GM12878 (cell line): ENCODE measurements around the gene KAZN. TPM values are rescaled to one million over a fixed set of nuclear protein-coding genes. Genes with fewer than 3 reads are reported as not detected.

Source experiments
- ATAC-seq: fragments of 200-7000 bp; cut with Tn5 transposase; 3 replicates; pipeline ENCODE4 v1.9.1; 2020; ENCODE audit warnings: mild to moderate bottlenecking, moderate library complexity
- BruUV-seq: library from RNA; stranded (reverse); fragments of 400-500 nt; replicated peaks from 2 replicates; lab custom pipeline; 2021; lab: Mats Ljungman, UMichigan
- CTCF ChIA-PET: fragments of 300-600 bp; sonication (Branson Sonifier 250); formaldehyde crosslinking; extraction: SDS; loops from one replicate; lab custom pipeline; 2021; ENCODE audit warnings: inconsistent platforms; lab: Yijun Ruan, JAX
- POLR2A ChIA-PET: fragments of 350-600 bp; formaldehyde crosslinking; extraction: SDS; loops from one replicate; lab custom pipeline; 2021; ENCODE audit warnings: inconsistent platforms; lab: Charles Lee
- RAD21 ChIA-PET: fragments of 300-600 bp; sonication (Branson Sonifier 250); formaldehyde crosslinking; loops from one replicate; lab custom pipeline; 2023; ENCODE audit warnings: antibody characterized with exemption; ENCODE audit not compliant: unreplicated experiment; lab: Charles Lee
- SMC1A ChIA-PET: fragments of 300-600 bp; sonication (Branson Sonifier 250); formaldehyde crosslinking; loops from one replicate; lab custom pipeline; 2023; ENCODE audit not compliant: unreplicated experiment, uncharacterized antibody; lab: Charles Lee
- DNase-seq: peaks from one replicate; pipeline ENCODE4 v3.0.0-alpha.2; 2011; ENCODE audit warnings: low read depth, low spot score
- FAIRE-seq: peaks from 3 replicates; lab custom pipeline; 2011; peaks lifted over from hg19 to GRCh38; lab: Jason Lieb, UNC
- H2AFZ ChIP-seq: 2 replicates; pipeline ENCODE4 v1.6.0; 2011; ENCODE audit warnings: low read depth, low read length, control low read depth; ENCODE audit not compliant: control insufficient read depth
- H3K27ac ChIP-seq: 2 replicates; pipeline ENCODE4 v1.5.1; 2011; ENCODE audit warnings: control low read depth; ENCODE audit not compliant: control insufficient read depth, insufficient read depth
- H3K27me3 ChIP-seq, 2 experiments: replicated peaks in 1 of 2; 2 replicates each; pipeline versions ENCODE4 v1.6.0 to v1.6.1; 2011; ENCODE audit warnings: low read length in 1 of 2; ENCODE audit not compliant: control insufficient read depth in 2 of 2, insufficient read depth in 2 of 2
- H3K36me3 ChIP-seq, 2 experiments: 2 replicates each; pipeline ENCODE4 v1.5.1; 2011; ENCODE audit warnings: low read length in 1 of 2; ENCODE audit not compliant: control insufficient read depth in 2 of 2, insufficient read depth in 2 of 2
- H3K4me1 ChIP-seq: 2 replicates; pipeline ENCODE4 v1.6.1; 2011; ENCODE audit warnings: mild to moderate bottlenecking, low read length, moderate library complexity, mixed read lengths; ENCODE audit not compliant: control insufficient read depth, insufficient read depth
- H3K4me2 ChIP-seq: 2 replicates; pipeline ENCODE4 v1.6.0; 2011; ENCODE audit warnings: control low read depth; ENCODE audit not compliant: control insufficient read depth, insufficient read depth
- H3K4me3 ChIP-seq: fragments of 200-600 bp; sonication (generic); 2 replicates; pipeline ENCODE4 v1.5.1; 2016
- H3K79me2 ChIP-seq: 2 replicates; pipeline ENCODE4 v1.6.0; 2011; ENCODE audit warnings: low read length; ENCODE audit not compliant: control insufficient read depth, insufficient read depth
- H3K9ac ChIP-seq: 2 replicates; pipeline ENCODE4 v1.8.0; 2011; ENCODE audit warnings: low read length, control low read depth, mixed read lengths; ENCODE audit not compliant: control insufficient read depth, insufficient read depth
- H3K9me3 ChIP-seq: replicated peaks from 3 replicates; pipeline ENCODE4 v1.5.1; 2011; ENCODE audit warnings: mild to moderate bottlenecking, low read length; ENCODE audit not compliant: control insufficient read depth, insufficient read depth
- H4K20me1 ChIP-seq: 2 replicates; pipeline ENCODE4 v1.6.0; 2011; ENCODE audit not compliant: control insufficient read depth, insufficient read depth
- CBX3 ChIP-seq: fragments of 200-600 bp; sonication (generic); IDR thresholded peaks from 2 replicates; pipeline ENCODE4 v1.6.1; 2016; ENCODE audit warnings: low read depth, borderline replicate concordance
- FOS ChIP-seq: IDR thresholded peaks from 3 replicates; pipeline ENCODE4 v1.6.1; 2011; ENCODE audit warnings: borderline replicate concordance; ENCODE audit not compliant: insufficient read length; ENCODE audit errors: extremely low read depth
- FOXK2 ChIP-seq: fragments of 450-650 bp; IDR thresholded peaks from 2 replicates; pipeline ENCODE4 v1.6.1; 2017; ENCODE audit warnings: mild to moderate bottlenecking, moderate library complexity
- MYB ChIP-seq: fragments of 150-350 bp; IDR thresholded peaks from 2 replicates; pipeline ENCODE4 v1.6.1; 2014; ENCODE audit warnings: mild to moderate bottlenecking, low read depth, low read length, borderline replicate concordance
- POLR2AphosphoS5 ChIP-seq: IDR thresholded peaks from 2 replicates; pipeline ENCODE4 v1.6.1; 2011; ENCODE audit warnings: mild to moderate bottlenecking, low read length, inconsistent platforms
- RBBP5 ChIP-seq: fragments of 200-600 bp; sonication (generic); conservative IDR thresholded peaks from 2 replicates; pipeline ENCODE4 v1.6.1; 2016
- SIN3A ChIP-seq: IDR thresholded peaks from 2 replicates; pipeline ENCODE4 v1.6.1; 2012; ENCODE audit warnings: low read depth, low read length, improper control_type of control experiment
- SUZ12 ChIP-seq: fragments of 200-600 bp; sonication (generic); IDR thresholded peaks from one replicate; pipeline ENCODE4 v1.6.1; 2018; ENCODE audit warnings: antibody characterized with exemption, mild to moderate bottlenecking; ENCODE audit not compliant: unreplicated experiment
- TARDBP ChIP-seq: IDR thresholded peaks from 2 replicates; pipeline ENCODE4 v1.6.1; 2016; ENCODE audit warnings: borderline replicate concordance
- WGBS: methylation state at CpG from one replicate; pipeline ENCODE4 v1.1.6; 2016; ENCODE audit warnings: low lambda C conversion rate; ENCODE audit not compliant: insufficient replicate concordance, insufficient coverage; ENCODE audit errors: missing lambda C conversion rate; 5-methylcytosine and 5-hydroxymethylcytosine counted together
- in situ Hi-C: fragments of 300-500 bp; cut with MboI; formaldehyde crosslinking; loops from 9 replicates; pipeline ENCODE4 v1.14.3; 2018; ENCODE audit warnings: mixed read lengths
- intact Hi-C: fragments of 100-400 bp; cut with micrococcal nuclease; formaldehyde crosslinking; loops from one replicate; pipeline ENCODE4 v1.14.2; 2022; ENCODE audit not compliant: unreplicated experiment
- polyA plus RNA-seq, 11 experiments: library from polyadenylated mRNA; depleted of rRNA in 4 of 11; unstranded in 6 of 11; stranded (reverse) in 5 of 11; fragments of >200 nt; fragmentation: Nextera tagmentation in 4 of 11; fragmentation: Illumina TruSeq in 1 of 11; extraction: Ambion mirVana in 4 of 11; extraction: Trizol in 1 of 11; gene quantifications; 1 replicate in 1 of 11; 2 replicates in 10 of 11; pipeline versions ENCODE4 v1.2.1 to v1.2.3, GENCODE V29; 2011 to 2016; ENCODE audit warnings: inconsistent platforms in 2 of 11, missing spikeins in 2 of 11, low read depth in 1 of 11
- total RNA-seq, 4 experiments: library from RNA; depleted of rRNA in 3 of 4; stranded (reverse); fragments of >200 nt in 3 of 4; fragmentation: Illumina TruSeq in 1 of 4; extraction: Trizol in 1 of 4; gene quantifications; 2 replicates each; pipeline versions ENCODE4 v1.2.1 to v1.2.3, GENCODE V29; 2013 to 2021
- TF ChIP-seq, protein P1 (sequence below): fragments of 150-350 bp; IDR thresholded peaks from 2 replicates; pipeline ENCODE4 v1.6.1; 2016; ENCODE audit warnings: low read depth, low read length
- TF ChIP-seq, protein P2 (sequence below): fragments of 450-650 bp; IDR thresholded peaks from 2 replicates; pipeline ENCODE4 v1.6.1; 2017; ENCODE audit warnings: borderline replicate concordance
- TF ChIP-seq, protein P3 (sequence below): fragments of 450-650 bp; IDR thresholded peaks from 2 replicates; pipeline ENCODE4 v1.6.1; 2016; ENCODE audit warnings: mild to moderate bottlenecking
- TF ChIP-seq, protein P4 (sequence below), 3 experiments: IDR thresholded peaks in 2 of 3; conservative IDR thresholded peaks in 1 of 3; 2 replicates each; pipeline ENCODE4 v1.5.1; 2011; ENCODE audit warnings: low read depth in 3 of 3, low read length in 3 of 3, mild to moderate bottlenecking in 3 of 3, control low read depth in 2 of 3, moderate library complexity in 2 of 3, inconsistent platforms in 1 of 3, mixed read lengths in 1 of 3; ENCODE audit not compliant: control insufficient read depth in 2 of 3, insufficient read depth in 1 of 3; ENCODE audit errors: extremely low read depth in 1 of 3

KAZN gene
- total and polyA plus RNA-seq, 10 of the 15 experiments (the other 5 are each of a cell fraction or from before 2014, with no cell fraction given): 0.72 to 4.0 (median 1.2) TPM

DNA sequence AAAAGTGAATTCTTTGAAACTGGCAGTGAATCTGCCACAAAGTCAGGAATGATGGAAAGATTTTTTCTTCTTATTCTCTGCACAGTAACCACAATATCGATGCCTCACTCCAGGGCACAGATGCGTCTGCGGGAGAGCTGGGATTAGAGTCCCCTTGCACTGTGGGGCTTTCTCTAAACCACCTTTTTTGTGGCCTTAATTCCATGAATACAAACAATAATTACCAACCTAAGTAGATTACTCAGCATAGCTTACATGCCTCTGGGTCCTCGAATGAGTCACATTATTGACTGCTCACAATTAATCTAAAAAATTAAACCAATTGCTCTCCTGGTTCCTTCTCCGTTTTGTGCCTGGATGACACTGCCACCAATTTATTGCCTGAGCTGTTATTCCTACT, 125.8 kb downstream of the KAZN start:
- no peak for FAIRE-seq
- Histone ChIP-seq H3K27ac (no peak overlapping the region), H2AFZ (no peak overlapping the region), H4K20me1 (no peaks in the 10 kb centered on the region), H3K79me2 (no peaks in the 10 kb centered on the region), H3K36me3 (no peaks in the 10 kb centered on the region), H3K9me3 (no peaks in the 10 kb centered on the region; the same call in 2 of the 3 replicates), H3K27me3 (no peaks in the 10 kb centered on the region; a peak in 2 of 4 replicates), H3K9ac (no peak overlapping the region), H3K4me3 (no peak overlapping the region), H3K4me2 (no peak overlapping the region), H3K4me1 (no peaks in the 10 kb centered on the region)
- DNase-seq: no peak
- ChIA-PET RAD21 (no interaction called here), CTCF (interaction anchor here (1.2 kb wide), 1 partner anchor 8 kb away, joined by 3 read pairs; no protein-coding TSS in a partner anchor), SMC1A (no interaction called here), POLR2A (no interaction called here)
- in situ Hi-C loops: no loop called here
- WGBS: 44% methylated on average over 5 of the region's 5 CpGs
- ATAC-seq: no peak
- intact Hi-C loops: no loop called here
- no TSS peak for BruUV-seq
- no peak for TF ChIP-seq FOXK2
- TF ChIP-seq POLR2AphosphoS5: no peak
- TF ChIP-seq, protein P1, sequence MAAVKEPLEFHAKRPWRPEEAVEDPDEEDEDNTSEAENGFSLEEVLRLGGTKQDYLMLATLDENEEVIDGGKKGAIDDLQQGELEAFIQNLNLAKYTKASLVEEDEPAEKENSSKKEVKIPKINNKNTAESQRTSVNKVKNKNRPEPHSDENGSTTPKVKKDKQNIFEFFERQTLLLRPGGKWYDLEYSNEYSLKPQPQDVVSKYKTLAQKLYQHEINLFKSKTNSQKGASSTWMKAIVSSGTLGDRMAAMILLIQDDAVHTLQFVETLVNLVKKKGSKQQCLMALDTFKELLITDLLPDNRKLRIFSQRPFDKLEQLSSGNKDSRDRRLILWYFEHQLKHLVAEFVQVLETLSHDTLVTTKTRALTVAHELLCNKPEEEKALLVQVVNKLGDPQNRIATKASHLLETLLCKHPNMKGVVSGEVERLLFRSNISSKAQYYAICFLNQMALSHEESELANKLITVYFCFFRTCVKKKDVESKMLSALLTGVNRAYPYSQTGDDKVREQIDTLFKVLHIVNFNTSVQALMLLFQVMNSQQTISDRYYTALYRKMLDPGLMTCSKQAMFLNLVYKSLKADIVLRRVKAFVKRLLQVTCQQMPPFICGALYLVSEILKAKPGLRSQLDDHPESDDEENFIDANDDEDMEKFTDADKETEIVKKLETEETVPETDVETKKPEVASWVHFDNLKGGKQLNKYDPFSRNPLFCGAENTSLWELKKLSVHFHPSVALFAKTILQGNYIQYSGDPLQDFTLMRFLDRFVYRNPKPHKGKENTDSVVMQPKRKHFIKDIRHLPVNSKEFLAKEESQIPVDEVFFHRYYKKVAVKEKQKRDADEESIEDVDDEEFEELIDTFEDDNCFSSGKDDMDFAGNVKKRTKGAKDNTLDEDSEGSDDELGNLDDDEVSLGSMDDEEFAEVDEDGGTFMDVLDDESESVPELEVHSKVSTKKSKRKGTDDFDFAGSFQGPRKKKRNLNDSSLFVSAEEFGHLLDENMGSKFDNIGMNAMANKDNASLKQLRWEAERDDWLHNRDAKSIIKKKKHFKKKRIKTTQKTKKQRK: no peak
- no peak for TF ChIP-seq SUZ12
- TF ChIP-seq, protein P2, sequence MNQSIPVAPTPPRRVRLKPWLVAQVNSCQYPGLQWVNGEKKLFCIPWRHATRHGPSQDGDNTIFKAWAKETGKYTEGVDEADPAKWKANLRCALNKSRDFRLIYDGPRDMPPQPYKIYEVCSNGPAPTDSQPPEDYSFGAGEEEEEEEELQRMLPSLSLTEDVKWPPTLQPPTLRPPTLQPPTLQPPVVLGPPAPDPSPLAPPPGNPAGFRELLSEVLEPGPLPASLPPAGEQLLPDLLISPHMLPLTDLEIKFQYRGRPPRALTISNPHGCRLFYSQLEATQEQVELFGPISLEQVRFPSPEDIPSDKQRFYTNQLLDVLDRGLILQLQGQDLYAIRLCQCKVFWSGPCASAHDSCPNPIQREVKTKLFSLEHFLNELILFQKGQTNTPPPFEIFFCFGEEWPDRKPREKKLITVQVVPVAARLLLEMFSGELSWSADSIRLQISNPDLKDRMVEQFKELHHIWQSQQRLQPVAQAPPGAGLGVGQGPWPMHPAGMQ: no peak
- TF ChIP-seq, protein P3, sequence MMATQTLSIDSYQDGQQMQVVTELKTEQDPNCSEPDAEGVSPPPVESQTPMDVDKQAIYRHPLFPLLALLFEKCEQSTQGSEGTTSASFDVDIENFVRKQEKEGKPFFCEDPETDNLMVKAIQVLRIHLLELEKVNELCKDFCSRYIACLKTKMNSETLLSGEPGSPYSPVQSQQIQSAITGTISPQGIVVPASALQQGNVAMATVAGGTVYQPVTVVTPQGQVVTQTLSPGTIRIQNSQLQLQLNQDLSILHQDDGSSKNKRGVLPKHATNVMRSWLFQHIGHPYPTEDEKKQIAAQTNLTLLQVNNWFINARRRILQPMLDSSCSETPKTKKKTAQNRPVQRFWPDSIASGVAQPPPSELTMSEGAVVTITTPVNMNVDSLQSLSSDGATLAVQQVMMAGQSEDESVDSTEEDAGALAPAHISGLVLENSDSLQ: no peak
- no peak for TF ChIP-seq RBBP5
- no peak for TF ChIP-seq TARDBP
- no peak for TF ChIP-seq SIN3A
- TF ChIP-seq MYB: no peak
- no peak for TF ChIP-seq CBX3
- TF ChIP-seq FOS: no peak
- TF ChIP-seq, protein P4, sequence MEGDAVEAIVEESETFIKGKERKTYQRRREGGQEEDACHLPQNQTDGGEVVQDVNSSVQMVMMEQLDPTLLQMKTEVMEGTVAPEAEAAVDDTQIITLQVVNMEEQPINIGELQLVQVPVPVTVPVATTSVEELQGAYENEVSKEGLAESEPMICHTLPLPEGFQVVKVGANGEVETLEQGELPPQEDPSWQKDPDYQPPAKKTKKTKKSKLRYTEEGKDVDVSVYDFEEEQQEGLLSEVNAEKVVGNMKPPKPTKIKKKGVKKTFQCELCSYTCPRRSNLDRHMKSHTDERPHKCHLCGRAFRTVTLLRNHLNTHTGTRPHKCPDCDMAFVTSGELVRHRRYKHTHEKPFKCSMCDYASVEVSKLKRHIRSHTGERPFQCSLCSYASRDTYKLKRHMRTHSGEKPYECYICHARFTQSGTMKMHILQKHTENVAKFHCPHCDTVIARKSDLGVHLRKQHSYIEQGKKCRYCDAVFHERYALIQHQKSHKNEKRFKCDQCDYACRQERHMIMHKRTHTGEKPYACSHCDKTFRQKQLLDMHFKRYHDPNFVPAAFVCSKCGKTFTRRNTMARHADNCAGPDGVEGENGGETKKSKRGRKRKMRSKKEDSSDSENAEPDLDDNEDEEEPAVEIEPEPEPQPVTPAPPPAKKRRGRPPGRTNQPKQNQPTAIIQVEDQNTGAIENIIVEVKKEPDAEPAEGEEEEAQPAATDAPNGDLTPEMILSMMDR (IDR thresholded peaks at IDR 0.05 in 2 of 3, conservative IDR thresholded peaks at IDR 0.05 in 1 of 3; ENCODE audit: control insufficient read depth in 2 of 3, extremely low read depth in 1 of 3, insufficient read depth in 1 of 3, low read depth in 3 of 3, low read length in 3 of 3): no peak
